HG02571 (cell line): ENCODE data around the gene ASH1L.
"Not testable (repeated sequence)": the region's sequence is repeated elsewhere in the genome, so short reads cannot be mapped to it uniquely, and the experiment has no call there.

Experiments used
- ATAC-seq: cut with Tn5 transposase; IDR thresholded peaks from one replicate; pipeline ENCODE4 v1.9.1; 2021; ENCODE audit warnings: mild to moderate bottlenecking, moderate library complexity; ENCODE audit not compliant: unreplicated experiment

Gene ASH1L

DNA sequence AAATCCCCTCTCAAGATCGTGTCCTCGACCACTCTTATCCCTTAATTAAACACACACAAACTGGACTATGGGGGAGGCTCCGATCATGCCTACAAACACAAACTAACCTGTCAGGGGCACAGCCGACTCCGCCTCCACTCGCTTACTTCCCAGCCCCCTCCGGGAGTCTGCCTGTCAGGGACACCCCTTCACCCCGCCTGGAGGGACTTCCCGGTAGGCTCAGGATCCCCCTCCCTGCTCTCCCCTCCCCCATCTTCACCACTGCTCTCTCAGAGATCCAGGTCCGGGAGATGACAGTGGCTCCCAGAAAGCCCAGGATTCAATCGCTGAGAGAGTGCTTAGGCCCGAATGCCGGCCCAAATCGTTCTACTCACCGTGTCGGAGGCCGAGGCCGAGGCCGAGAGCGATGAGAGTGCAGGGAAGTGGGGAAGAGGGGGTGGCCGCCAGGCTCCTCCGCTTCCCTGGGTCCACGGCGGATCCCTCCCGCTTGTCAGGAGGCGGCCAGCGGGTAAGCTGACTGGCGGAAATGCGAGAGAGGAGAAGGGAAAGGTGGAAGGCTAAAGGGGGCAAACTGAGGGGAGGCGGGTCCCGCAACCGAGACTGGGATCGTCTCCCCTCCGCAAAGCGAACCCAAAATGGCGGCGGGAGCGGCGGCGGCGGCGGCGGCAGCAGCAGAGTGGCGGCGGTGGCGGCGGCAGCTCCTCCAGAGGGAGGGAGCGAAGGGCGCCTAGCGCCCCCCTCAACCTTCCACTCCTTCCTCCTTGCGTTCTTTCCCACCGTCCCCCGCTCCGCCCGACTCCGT, 623 bp downstream of the ASH1L start:
- ATAC-seq: peak; percentile 21

DNA sequence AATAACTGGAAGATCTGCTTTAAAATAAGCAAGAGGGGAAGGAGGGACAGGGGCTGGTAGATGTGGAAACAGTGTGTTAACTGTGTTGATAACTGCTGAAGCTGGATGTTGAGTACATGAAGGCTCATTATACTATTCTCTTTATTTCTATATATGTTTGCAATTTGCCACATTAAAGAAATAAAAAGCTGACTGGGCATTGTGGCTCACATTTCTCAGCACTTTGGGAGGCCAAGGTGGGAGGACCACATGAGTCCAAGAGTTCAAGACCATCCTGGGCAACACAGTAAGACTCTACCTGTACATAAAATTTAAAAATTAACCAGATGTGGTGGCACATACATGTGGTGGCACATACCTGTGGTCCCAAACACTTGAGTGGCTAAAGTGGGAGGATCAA, 6.7 kb downstream of the ASH1L start:
- no peak for ATAC-seq

- no peak for ATAC-seq
Measured at GRCh38 chr1:155553349-155553748, 9.3 kb downstream of the ASH1L start.

DNA sequence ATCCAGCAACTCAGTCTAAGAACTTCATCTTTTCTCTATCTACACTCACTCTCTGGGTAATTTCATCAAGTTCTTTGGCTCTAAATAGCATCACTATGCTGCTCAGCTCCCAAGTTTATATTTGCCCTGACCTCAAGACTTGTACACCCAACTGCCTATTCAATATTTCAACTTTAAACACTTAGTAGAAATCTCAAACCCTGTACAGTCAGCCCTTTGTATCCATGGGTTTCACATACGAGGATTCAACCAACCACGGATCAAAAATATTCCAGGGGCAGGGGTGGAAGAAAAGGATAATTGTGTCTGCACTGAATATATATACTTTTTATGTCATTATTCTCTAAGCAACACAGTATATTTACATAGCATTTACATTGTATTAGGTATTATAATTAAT, 13.9 kb downstream of the ASH1L start:
- ATAC-seq: no peak

GRCh38 chr1:155540000-155540874, 22.4 kb downstream of the ASH1L start:
- no peak for ATAC-seq

DNA sequence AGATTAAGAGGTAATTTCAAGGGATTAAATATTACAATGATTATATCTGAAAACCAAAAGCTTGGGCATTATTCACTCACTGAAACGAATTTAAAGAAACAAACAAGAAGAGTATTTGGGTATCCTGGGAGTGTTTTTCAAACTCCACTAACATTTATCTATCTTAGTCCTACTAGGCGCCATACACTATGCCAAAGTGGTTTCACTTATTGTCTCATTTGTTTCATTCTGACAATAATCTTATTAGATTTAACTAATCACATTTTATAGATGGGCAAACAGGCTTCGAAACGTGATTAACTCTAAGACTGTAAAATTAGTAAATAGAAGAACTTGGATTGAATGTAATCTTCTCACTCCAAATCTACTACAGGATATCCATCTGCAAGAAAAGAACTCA, 25.4 kb downstream of the ASH1L start:
- ATAC-seq: no peak

GRCh38 chr1:155531624-155532023, 31.0 kb downstream of the ASH1L start:
- no peak for ATAC-seq

DNA sequence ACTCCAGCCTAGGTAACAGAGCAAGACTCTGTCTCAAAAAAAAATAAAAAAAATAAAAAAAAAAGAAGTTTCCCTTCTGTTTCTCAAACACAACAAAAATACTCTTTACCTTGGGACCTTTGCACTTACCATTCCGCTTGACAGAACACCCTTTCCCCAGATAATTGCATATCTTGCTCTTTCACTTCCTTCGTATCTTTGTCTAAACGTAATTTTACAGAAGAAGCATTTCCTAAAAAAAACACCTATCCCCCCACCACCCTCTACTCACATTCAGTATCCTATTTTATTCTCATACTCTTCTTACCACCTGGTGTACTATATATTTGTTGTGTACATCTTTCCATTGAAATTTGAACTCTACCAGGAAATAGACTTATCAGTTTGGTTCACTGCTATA, 32.7 kb downstream of the ASH1L start:
- no peak for ATAC-seq

DNA sequence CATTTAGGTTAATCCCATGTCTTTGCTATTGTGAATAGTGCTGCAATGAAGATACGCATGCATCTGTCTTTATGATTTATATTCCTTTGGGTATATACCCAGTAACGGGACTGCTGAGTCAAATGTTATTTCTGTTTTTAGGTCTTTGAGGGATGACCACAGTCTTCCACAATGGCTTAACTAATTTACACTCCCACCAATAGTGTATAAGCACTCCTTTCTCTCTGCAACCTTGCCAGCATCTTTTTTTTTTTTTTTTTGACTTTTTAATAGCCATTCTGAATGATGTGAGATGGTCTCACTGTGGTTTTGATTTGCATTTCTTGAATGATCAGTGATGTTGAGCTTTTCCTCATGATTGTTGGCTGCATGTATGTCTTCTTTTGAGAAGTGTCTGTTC, 33.5 kb downstream of the ASH1L start:
- ATAC-seq: no peak

DNA sequence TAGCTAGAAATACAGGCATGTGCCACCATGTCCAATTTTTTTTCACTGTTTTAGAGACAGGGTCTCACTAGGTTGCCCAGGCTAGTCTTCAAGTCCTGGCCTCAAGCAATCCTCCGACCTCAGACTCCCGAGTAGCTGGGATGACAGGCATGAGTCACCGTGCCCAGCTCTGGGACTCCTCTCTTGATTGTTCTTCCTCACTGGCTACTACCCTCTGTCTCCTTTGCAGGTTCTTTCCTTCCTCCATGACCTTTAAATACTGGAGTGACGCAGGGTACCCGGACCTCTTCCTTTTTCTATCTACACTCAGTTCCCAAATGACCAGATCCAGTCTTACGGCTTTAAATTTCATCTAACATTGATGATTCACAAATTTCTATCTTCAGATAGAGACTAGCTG, 34.9 kb downstream of the ASH1L start:
- no peak for ATAC-seq

- no peak for ATAC-seq
Measured at GRCh38 chr1:155526356-155526755, 36.2 kb downstream of the ASH1L start.

GRCh38 chr1:155522069-155522468, 40.5 kb downstream of the ASH1L start:
- ATAC-seq: no peak

GRCh38 chr1:155518484-155518883, 44.1 kb downstream of the ASH1L start:
- no peak for ATAC-seq

DNA sequence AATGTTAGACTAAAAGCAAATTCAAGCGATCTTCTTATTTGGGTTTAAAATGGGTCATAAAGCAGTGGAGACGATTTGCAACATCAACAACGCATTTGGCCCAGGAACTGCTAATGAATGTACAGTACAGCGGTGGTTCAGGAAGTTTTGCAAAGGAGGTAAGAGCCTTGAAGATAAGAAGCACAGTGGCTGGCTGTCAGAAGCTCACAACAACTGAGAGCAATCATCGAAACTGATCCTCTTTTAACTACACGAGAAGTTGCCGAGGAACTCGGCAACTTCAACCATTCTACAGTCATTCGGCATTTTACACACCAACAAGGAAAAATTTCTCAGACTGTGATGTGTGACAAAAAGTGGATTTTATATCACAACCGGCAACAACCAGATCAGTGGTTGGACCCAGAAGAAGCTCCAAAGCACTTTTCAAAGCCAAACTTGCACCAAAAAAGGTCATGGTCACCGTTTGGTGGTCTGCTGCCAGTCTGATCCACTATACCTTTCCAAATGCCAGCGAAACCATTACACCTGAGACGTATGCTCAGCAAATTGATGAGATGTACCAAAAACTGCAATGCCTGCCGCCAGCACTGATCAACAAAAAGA, 47.9 kb downstream of the ASH1L start:
- ATAC-seq: no peak

DNA sequence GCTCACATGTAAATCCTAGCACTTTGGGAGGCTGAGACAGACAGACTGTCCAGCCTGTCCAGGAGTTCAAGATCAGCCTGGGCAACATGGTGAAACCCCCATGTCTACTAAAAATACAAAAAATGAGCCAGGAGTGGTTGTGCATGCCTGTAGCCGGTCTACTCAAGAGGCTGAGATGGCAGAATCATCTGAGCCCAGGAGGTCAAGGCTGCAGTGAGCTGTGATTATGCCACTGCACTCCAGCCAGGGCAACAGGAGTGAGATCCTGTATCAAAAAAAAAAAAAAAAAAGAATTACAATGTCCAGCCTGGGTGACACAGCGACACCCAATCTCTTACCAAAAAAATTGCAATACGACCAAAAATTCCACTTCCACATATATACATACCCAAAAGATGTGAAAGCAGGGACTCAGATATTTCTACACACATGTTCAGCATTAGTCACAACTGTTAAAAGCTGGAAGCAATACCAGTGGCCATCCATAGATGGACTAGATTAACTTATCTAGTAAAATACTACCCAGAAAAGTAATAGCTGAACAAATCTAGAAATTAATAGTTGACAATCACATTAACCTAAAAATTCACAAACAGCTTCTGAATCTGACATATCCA, 49.2 kb downstream of the ASH1L start:
- no peak for ATAC-seq

DNA sequence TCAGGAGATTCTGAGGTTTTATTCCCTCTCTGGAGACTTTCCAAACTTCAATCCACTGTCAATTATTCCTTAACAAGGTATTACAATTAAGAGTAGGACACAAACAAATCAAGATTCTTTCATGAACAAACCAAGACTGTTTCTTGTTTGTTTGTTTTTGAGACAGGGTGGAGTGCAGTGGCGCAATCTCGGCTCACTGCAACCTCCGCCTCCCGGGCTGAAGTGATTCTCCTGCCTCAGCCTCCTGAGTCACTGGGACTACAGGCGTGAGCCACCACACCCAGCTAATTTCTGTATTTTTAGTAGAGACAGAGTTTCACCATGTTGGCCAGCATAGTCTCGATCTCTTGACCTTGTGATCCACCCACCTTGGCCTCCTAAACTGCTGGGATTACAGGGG, 51.2 kb downstream of the ASH1L start:
- not testable (repeated sequence) for ATAC-seq

GRCh38 chr1:155509064-155509463, 53.5 kb downstream of the ASH1L start:
- no peak for ATAC-seq

- ATAC-seq: no peak
Measured at GRCh38 chr1:155507945-155508344, 54.7 kb downstream of the ASH1L start.

DNA sequence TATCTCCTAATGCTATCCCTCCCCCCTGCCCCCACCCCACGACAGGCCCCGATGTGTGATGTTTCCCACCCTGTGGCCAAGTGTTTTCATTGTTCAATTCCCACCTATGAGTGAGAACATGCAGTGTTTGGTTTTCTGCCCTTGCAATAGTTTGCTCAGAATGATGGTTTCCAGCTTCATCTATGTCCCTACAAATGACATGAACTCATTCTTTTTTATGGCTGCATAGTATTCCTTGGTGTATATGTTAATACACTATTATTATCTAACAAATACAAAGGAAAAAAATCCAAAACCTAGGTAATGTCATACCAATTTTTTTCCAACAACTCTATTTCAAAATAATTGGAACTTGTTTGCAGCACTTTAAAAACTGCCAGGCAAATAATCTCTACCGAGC, 56.6 kb downstream of the ASH1L start:
- not testable (repeated sequence) for ATAC-seq

- ATAC-seq: no peak
Measured at GRCh38 chr1:155504207-155504606, 58.4 kb downstream of the ASH1L start.

DNA sequence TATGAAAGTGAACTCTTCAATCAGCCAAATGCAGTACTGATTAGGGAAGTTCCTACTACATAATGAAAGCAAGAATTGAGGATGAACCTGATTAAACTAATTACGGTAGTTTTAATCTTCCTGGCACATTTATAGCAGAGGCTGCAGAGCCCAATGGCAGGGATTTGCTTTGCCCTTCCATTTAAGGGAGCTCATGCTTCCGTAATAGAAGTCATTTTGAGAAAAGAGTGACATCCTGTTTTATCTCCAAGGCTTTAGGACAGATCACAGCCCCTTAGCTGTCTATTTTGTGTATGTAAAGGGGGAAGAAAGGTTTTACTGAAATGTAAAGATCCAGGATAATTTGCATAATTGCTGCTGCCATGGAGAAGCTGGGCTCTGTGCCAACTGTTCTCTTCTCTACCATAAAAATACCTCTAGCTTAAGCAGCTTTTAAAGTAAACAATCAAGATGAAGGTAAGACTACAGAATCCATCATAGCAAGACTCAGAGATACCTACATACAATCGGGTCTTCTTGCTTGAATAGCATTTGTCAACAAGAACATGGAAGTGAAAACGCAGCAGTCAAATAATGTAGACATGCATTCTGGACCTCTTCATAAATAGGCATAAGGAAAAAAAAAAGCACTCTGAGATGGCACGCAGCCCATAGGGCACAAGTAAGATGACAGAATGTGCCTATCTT, 62.5 kb downstream of the ASH1L start:
- ATAC-seq: no peak
